ENCODE data around the gene MYO1E.
A peak's percentile ranks its signal among the peaks of the same experiment; 100 is the strongest.
"Not testable (repeated sequence)": the region's sequence is repeated elsewhere in the genome, so short reads cannot be mapped to it uniquely, and the experiment has no call there.

Gene MYO1E

GRCh38 chr15:59350421-59350732, 22.3 kb downstream of the MYO1E start:
- DNase-seq: no peak

- DNase-seq: peak; percentile 56 to 70
These were observed 22.8 kb downstream of the MYO1E start for GRCh38 chr15:59349680-59350420.

- no peak for DNase-seq
These were observed 24.8 kb downstream of the MYO1E start for GRCh38 chr15:59347915-59348314.

GRCh38 chr15:59346951-59347350, 25.7 kb downstream of the MYO1E start:
- DNase-seq: no peak

GRCh38 chr15:59345326-59345725, 27.3 kb downstream of the MYO1E start:
- no peak for DNase-seq

GRCh38 chr15:59344311-59344710, 28.4 kb downstream of the MYO1E start:
- no peak for DNase-seq

- no peak for DNase-seq
These were observed 32.3 kb downstream of the MYO1E start for GRCh38 chr15:59340325-59340724.

- DNase-seq: no peak
These were observed 33.4 kb downstream of the MYO1E start for GRCh38 chr15:59339252-59339672.

- DNase-seq: no peak
These were observed 34.3 kb downstream of the MYO1E start for GRCh38 chr15:59338414-59338813.

- DNase-seq: not testable (repeated sequence)
These were observed 35.9 kb downstream of the MYO1E start for GRCh38 chr15:59336725-59337124.

GRCh38 chr15:59335207-59335786, 37.4 kb downstream of the MYO1E start:
- no peak for DNase-seq

GRCh38 chr15:59334076-59334415, 38.6 kb downstream of the MYO1E start:
- no peak for DNase-seq

- peak; percentile 59 to 63 for DNase-seq
These were observed 39.1 kb downstream of the MYO1E start for GRCh38 chr15:59333401-59334075.

GRCh38 chr15:59332009-59332408, 40.7 kb downstream of the MYO1E start:
- peak in 1 of 2 donors; percentile 19 for DNase-seq

- DNase-seq: no peak
These were observed 42.0 kb downstream of the MYO1E start for GRCh38 chr15:59330649-59331048.

GRCh38 chr15:59329570-59330350, 42.9 kb downstream of the MYO1E start:
- peak in 1 of 2 donors; percentile 21 for DNase-seq

GRCh38 chr15:59329091-59329490, 43.6 kb downstream of the MYO1E start:
- no peak for DNase-seq

- DNase-seq: peak; percentile 31 to 50
These were observed 44.7 kb downstream of the MYO1E start for GRCh38 chr15:59327942-59328341.

- no peak for DNase-seq
These were observed 45.8 kb downstream of the MYO1E start for GRCh38 chr15:59326856-59327255.

- DNase-seq: no peak
These were observed 50.5 kb downstream of the MYO1E start for GRCh38 chr15:59322056-59322759.

- no peak for DNase-seq
These were observed 51.5 kb downstream of the MYO1E start for GRCh38 chr15:59321000-59321689.

- no peak for DNase-seq
These were observed 55.5 kb downstream of the MYO1E start for GRCh38 chr15:59317211-59317610.
